SK-N-DZ (cell line): ENCODE results near the gene POLR3A. TPM values are rescaled to one million over a fixed set of nuclear protein-coding genes. Genes with fewer than 3 reads are reported as not detected.
"Not testable (repeated sequence)": the region's sequence is repeated elsewhere in the genome, so short reads cannot be mapped to it uniquely, and the experiment has no call there.

Experiments
- DNase-seq: peaks from one replicate; pipeline ENCODE4 v3.0.0-alpha.2; 2015; ENCODE audit warnings: low spot score
- polyA plus RNA-seq, 2 experiments: library from polyadenylated mRNA; depleted of rRNA; stranded (reverse); fragments of >200 nt; gene quantifications; 2 replicates each; pipeline ENCODE4 v1.2.3, GENCODE V29; 2014

POLR3A gene
- polyA plus RNA-seq (2014; cell fraction: cytosol; rRNA removed), result 9.3 and 10.5 TPM in 2 replicates
- polyA plus RNA-seq (2014; cell fraction: nucleus; rRNA removed), result 8.3 and 15.0 TPM in 2 replicates

DNA sequence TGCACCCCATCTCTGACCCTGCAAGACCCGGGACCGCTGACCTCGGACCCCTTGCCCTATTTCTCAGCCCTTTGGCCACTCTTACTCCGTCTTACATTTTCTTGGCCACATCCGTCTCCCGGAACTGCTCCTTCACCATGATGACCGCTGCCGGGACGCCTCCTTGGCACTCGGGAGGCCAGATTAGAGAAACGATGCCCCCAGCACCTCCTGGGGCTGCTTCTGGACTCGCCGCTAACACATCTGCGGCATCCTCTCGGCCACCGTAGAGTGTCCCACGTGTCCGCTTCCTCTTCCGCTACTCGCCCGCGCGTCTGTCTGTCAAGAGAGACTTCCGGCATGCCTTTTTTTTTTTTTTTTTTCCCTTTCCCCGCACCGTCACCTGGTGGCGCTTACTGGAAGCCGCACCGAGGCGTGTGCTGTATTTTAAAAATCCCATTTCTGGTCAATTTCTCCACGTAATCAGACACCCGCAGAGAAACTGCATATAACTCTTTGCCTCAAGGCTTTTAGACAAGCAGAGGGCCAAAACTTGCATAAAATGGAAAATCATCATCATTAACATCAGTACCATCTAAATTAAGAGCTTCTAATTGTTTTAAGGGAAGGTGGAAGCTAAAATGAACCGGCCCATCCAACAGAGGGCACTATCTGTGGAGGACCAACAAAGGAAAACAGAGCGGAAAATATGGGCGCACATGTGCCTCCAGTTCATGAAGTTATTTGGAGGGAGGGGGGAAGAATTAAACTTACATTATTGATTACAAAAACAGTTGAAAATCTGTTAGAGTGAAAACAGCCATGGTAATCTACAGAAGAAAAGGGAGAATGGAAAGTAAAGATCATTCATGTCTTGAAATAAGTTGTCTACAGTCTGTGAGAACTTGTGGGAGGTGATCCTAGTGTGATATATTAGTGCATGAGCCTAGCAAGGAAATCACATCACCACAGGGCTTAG is at the start of gene POLR3A:
TSS of gene POLR3A (minus strand) at position 247 of the 958 bp plus-strand sequence. CDS start at position 139, 108 bp downstream.
- peak; percentile 98 for DNase-seq

- DNase-seq, result no peak
Measured at GRCh38 chr10:78078539-78079330, 49.4 kb upstream of the POLR3A start.

DNA sequence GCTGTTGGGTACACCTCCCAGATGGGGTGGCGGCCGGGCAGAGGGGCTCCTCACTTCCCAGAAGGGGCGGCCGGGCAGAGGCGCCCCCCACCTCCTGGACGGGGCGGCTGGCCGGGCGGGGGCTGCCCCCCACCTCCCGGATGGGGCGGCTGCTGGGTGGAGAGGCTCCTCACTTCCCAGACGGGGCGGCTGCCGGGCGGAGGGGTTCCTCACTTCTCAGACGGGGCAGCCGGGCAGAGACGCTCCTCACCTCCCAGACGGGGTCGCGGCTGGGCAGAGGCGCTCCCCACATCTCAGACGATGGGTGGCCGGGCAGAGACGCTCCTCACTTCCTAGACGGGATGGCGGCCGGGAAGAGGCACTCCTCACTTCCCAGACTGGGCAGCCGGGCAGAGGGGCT is 46.5 kb upstream of the POLR3A start:
- not testable (repeated sequence) for DNase-seq

GRCh38 chr10:78072504-78072903 is 43.2 kb upstream of the POLR3A start:
- no peak for DNase-seq

- DNase-seq, result no peak
Measured at GRCh38 chr10:78071857-78072179, 42.5 kb upstream of the POLR3A start.

DNA sequence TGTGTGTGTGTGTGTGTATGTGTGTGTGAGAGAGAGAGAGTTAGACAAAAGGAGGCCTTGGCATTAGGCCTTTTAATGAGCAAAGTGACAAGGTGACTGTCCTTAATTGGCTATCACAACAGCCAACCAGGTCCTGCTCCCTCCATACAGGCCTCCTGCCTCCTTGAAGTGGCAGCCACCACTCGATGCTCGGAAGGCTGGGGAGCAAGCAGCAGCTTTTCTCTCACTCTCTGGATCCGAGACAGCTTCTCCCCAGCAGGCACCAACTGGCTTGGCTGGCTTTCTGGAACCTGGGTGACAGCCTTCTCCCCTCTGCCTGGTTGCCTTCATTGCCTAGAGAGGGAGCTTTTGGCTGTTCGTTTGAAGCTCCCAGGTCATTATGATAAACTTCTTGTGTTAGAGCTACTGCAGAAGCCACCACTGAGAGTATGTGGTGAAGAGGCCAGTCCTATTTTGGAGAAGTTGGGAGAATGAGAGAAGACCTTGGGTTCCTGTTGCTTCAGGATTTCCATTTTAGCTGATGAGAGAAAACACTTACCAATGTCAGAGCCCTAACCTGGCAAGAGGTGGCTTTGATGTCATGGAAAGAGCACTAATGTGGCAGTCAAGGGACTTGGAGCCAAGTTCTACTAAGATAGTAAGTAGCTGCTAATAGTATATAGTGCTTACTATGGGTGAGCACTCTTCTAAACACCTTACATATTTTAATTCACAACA is 42.0 kb upstream of the POLR3A start:
- DNase-seq, result no peak

DNA sequence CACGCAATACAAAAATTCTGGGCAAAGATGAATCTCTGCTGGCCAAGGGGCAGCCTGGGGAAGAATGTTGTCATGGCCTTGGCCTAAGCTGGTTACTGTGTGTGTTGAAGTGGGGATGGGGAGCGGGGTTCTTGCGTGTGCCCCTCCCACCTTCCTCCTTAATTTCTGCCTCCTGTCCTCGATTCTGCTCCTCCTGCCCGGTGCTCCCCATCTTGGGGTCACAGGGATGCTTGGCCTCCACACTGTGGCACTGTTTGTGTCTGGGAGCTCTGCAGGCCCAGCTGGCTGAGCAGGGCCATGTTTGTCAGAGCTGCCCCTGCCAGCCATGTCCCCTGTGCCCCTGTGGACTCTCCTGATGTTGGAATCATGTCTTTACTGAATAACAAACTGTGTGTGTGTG is 41.4 kb upstream of the POLR3A start:
- no peak for DNase-seq

DNA sequence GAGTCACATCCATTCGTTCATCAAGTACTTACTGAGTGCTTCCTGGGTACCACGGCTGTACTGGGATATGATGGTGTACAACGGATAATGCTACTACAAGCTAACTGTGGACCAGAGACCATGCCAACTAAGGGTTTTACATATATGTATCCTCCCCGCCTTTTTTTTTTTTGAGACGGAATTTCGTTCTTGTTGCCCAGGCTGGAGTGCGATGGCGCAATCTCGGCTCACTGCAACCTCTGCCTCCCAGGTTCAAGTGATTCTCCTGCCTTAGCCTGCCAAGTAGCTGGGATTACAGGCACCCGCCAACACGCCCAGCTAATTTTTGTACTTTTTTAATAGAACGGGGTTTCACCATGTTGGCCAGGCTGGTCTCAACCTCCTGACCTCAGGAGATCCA is 40.7 kb upstream of the POLR3A start:
- not testable (repeated sequence) for DNase-seq

GRCh38 chr10:78069151-78069550 is 39.8 kb upstream of the POLR3A start:
- no peak for DNase-seq

GRCh38 chr10:78066728-78067430 is 37.6 kb upstream of the POLR3A start:
- no peak for DNase-seq

GRCh38 chr10:78066012-78066411 is 36.7 kb upstream of the POLR3A start:
- DNase-seq, result no peak

DNA sequence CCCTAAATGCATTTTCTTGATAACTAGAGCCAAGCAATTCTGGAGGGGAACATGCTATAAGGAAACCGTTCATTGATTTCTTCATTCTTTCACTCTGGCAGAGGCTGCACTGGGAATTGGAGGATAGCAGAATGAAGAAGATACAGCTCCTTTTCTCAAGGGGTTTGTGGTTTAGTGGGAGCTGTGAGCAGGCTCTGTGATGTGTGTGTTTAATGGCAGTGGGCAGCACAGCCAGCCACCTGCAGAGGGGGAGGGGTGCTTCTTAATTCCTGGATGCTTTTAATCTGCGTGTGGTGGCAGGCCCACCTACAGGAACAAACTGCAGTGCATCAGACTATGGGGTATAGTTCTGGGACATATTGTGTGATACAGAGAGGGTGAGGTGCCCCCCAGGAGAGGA is 36.3 kb upstream of the POLR3A start:
- DNase-seq, result no peak

- not testable (repeated sequence) for DNase-seq
Measured at GRCh38 chr10:78064919-78065318, 35.6 kb upstream of the POLR3A start.

DNA sequence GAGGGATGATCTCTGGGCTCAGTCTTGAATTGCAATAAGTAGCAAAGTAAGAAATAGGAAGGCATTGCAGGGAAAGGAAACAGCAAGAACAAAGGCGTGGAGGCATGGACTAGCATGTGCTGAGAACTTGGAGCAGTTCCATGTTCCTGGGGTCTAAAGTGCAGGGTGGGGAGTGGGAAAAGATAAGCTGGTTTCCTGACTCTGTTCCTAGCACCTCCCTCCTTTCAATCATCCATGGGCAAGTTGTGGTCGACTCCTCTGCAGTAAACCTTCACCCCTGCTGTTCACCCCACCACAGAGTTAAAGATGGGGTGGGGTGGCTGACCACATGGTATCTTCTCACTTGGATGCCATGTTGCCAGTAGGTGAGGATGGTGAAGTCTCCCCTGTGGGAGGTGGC is 33.9 kb upstream of the POLR3A start:
- no peak for DNase-seq

DNA sequence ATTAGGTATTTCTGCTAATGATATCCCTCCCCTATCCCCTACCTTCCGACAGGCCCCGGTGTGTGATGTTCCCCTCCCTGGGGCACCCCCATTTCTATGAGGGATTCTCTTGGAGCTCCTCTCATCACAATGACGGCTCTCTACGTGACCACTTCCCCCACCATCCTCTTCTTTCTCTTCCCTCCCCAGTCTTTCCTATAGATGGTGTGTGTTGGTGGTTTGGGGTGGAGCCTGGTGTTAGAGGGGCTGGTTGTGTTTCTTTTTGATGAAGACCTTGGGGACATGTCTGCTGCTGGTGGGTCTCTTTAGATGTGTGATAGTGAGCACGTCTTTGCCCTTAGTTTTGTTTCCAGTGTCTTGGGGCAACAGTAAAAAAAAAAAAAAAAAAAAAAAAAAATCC is 33.0 kb upstream of the POLR3A start:
- no peak for DNase-seq

- DNase-seq, result no peak
Measured at GRCh38 chr10:78059906-78060702, 30.8 kb upstream of the POLR3A start.

DNA sequence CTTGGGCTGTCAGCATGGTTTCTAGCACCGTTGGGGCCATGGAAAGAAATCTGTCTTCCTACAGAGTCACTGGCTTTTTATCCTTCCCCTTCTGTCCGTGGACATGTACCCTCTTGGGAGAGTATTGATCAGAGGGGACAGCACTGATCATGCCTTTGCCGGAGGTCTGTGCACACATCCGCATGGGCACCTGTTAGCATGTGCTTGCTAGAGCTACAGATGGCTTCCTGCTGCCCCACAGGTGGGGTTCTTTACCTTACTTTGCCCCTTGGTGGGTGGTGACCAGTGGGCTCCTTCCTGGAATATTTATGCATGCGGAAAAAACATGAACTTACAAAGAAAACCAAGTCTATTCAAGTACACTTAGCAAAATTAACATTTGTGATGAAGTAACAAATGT is 29.2 kb upstream of the POLR3A start:
- no peak for DNase-seq

- DNase-seq, result no peak
Measured at GRCh38 chr10:78053211-78053868, 24.0 kb upstream of the POLR3A start.

DNA sequence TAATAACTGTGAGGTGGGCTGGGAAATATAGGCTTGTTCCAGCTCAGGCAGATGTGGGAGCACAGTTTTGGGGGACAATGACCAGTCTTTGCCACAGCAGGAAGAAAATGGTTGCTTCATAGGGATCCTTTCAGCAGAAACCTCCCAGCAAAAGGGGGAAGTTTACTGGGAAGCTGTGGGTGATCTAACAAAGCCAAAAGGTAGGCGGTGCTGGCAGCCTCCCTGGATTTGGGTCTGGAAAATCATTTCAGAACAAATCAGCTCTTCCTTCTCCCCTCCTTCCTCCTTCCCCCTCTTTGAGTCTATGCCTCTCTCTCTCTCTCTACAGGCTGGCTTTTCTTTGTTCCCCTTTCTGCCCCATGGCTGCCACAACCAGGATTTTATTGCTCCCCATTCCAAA is 20.5 kb upstream of the POLR3A start:
- DNase-seq, result no peak
